Erythroblast (primary cell): ENCODE measurements around the gene PDZD7.

Experiments used
- GATA1 ChIP-seq: IDR thresholded peaks from 2 replicates; pipeline ENCODE4 v1.6.1; 2011; ENCODE audit warnings: low read depth, mild to moderate bottlenecking, control low read depth, low read length, moderate library complexity
- POLR2A ChIP-seq: IDR thresholded peaks from 2 replicates; pipeline ENCODE4 v1.6.1; 2011; ENCODE audit warnings: mild to moderate bottlenecking, low read length

GRCh38 chr10:101075775-101076174 lies 44.8 kb upstream of the PDZD7 start:
- TF ChIP-seq POLR2A (no peak), GATA1 (no peak)
